PC-9 (cell line): ENCODE results near the gene SOX13.

Source experiments
- CTCF ChIP-seq: fragments of 200-600 bp; sonication (generic); conservative IDR thresholded peaks from 2 replicates; pipeline ENCODE4 v1.6.1; 2017; ENCODE audit warnings: mixed run types, antibody characterized with exemption, mild to moderate bottlenecking, moderate library complexity
- EZH2 ChIP-seq: fragments of 200-600 bp; sonication (generic); IDR thresholded peaks from 2 replicates; pipeline ENCODE4 v1.8.0; 2017; ENCODE audit warnings: antibody characterized with exemption, low read depth

- TF ChIP-seq CTCF (no peak), EZH2 (no peak)
Observed at GRCh38 chr1:204132718-204133117, 59.8 kb downstream of the SOX13 start.
